Uterus (tissue), 2 donors: ENCODE measurements around the gene GPANK1.
"Not testable (repeated sequence)": the region's sequence is repeated elsewhere in the genome, so short reads cannot be mapped to it uniquely, and the experiment has no call there.

Source experiments
- POLR2A ChIP-seq, 2 donors: fragments of 450-650 bp; IDR thresholded peaks; one replicate each; pipeline ENCODE4 v1.6.1; 2016; ENCODE audit warnings: antibody characterized with exemption in 2 of 2, mild to moderate bottlenecking in 1 of 2, moderate library complexity in 1 of 2
- TF ChIP-seq, protein P1 (sequence below), 4 experiments: fragments of 200-600 bp in 2 of 4; fragments of 450-650 bp in 2 of 4; sonication (generic) in 2 of 4; IDR thresholded peaks; one replicate each; pipeline ENCODE4 v1.5.1; 2016 to 2019; ENCODE audit warnings: antibody characterized with exemption in 4 of 4, mild to moderate bottlenecking in 2 of 4, moderate library complexity in 1 of 4

DNA sequence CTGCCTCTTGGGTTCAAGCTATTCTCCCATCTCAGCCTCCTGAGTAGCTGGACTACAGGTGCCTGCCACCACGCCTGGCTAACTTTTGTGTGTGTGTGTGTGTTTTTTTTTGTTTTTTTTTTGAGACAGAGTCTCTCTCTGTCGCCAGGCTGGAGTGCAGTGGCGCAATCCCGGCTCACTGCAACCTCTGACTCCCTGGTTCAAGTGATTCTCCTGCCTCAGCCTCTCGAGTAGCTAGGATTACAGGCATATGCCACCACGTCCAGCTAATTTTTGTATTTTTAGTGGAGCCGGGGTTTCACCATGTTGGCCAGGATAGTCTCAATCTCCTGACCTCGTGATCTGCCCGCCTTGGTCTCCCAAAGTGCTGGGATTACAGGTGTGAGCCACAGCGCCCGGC lies 44.4 kb upstream of the GPANK1 start:
- TF ChIP-seq, protein P1, sequence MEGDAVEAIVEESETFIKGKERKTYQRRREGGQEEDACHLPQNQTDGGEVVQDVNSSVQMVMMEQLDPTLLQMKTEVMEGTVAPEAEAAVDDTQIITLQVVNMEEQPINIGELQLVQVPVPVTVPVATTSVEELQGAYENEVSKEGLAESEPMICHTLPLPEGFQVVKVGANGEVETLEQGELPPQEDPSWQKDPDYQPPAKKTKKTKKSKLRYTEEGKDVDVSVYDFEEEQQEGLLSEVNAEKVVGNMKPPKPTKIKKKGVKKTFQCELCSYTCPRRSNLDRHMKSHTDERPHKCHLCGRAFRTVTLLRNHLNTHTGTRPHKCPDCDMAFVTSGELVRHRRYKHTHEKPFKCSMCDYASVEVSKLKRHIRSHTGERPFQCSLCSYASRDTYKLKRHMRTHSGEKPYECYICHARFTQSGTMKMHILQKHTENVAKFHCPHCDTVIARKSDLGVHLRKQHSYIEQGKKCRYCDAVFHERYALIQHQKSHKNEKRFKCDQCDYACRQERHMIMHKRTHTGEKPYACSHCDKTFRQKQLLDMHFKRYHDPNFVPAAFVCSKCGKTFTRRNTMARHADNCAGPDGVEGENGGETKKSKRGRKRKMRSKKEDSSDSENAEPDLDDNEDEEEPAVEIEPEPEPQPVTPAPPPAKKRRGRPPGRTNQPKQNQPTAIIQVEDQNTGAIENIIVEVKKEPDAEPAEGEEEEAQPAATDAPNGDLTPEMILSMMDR (IDR thresholded peaks at IDR 0.05): not testable (repeated sequence)
- TF ChIP-seq POLR2A (IDR thresholded peaks at IDR 0.05): not testable (repeated sequence)
